DMS79 (cell line): ENCODE measurements around the gene FUBP3.
"Not testable (repeated sequence)": the region's sequence is repeated elsewhere in the genome, so short reads cannot be mapped to it uniquely, and the experiment has no call there.

Source experiments
- DNase-seq: peaks from one replicate; lab custom pipeline; 2025; lab: John Stamatoyannopoulos, UW

FUBP3 gene

DNA sequence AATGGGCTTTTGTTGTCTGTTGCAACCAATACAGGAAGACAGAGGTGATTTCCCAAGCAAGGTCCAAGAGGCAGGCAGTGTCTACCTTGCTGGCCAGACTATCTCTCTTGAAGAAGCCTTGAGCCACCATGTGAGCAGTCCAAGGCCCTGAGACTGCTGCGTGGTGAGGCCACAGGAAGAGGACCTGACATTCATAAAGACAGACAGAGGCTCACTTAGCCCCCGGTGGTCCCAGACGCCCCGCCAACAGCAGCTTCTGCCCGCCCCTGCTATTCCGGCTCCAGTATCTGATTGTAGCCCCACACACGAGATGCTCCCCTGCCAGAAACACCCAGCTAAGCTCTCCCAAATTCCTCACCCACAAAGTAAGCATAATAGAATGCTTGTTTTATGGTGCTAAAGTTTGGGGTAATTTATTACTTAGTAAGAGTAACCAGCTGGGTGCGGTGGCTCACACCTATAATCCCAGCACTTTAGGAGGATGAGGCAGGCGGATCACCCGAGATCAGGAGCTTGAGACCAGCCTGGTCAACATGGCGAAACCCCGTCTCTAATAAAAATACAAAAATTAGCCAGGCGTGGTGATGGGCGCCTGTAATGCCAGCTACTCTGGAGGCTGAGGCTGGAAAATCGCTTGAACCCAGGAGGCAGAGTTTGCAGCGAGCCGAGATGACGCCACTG, 22.8 kb upstream of the FUBP3 start:
- DNase-seq, result no peak

GRCh38 chr9:130557077-130557468, 22.3 kb upstream of the FUBP3 start:
- peak; percentile 18 for DNase-seq

DNA sequence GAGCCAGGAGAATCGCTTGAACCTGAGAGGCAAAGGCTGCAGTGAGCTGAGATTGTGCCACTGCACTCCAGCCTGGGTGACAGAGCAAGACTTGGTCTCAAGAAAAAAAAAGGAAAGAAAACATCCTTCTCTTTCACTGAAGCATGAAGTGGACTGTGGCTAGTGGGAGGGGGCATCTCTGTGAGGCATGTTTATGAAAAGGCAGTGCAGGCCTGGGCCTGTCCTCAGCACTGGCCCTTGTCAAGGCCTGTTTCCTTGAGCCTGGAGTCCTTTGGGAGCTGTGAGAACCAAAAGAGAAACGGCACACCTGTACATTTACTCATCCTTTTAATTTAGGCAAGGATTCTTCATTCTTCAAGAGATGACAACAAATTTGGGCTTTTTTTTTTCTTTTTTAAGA, 18.3 kb upstream of the FUBP3 start:
- DNase-seq, result peak; percentile 97

DNA sequence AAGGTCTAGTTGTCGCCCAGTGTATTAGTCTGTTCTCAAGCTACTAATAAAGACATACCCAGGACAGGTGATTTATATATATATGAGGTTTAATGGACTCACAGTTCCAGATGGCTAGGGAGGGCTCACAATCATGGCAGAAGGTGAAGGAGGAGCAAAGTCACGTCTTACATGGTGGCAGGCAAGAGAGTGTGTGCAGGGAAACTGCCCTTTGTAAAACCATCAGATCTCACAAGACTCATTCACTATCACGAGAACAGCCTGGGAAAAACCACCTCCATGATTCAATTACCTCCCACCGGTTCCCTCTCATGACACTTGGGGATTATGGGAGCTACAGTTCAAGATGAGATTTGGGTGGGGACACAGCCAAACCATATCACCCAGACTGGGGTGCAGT, 16.9 kb upstream of the FUBP3 start:
- DNase-seq, result not testable (repeated sequence)

DNA sequence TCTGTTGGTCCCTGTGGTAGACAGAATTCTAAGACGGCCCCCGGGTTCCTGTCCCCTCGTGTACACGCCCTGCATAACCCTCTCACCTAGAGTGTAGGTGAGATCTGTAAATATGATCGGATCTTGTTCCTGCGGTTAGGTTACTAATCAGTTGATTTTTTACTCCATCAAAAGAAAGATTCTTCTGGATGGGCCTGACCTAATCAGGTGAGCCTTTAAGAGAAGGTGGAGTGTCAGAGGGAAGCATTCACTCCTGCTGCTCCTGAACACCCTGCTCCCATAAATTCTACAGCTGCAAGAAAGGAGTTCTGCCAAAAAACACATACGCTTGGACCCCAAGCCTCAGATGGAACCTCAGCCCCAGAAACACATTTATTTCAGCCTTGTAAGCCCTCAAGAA, 15.6 kb upstream of the FUBP3 start:
- DNase-seq, result no peak

- DNase-seq, result no peak
Measured at GRCh38 chr9:130565792-130566191, 13.6 kb upstream of the FUBP3 start.

DNA sequence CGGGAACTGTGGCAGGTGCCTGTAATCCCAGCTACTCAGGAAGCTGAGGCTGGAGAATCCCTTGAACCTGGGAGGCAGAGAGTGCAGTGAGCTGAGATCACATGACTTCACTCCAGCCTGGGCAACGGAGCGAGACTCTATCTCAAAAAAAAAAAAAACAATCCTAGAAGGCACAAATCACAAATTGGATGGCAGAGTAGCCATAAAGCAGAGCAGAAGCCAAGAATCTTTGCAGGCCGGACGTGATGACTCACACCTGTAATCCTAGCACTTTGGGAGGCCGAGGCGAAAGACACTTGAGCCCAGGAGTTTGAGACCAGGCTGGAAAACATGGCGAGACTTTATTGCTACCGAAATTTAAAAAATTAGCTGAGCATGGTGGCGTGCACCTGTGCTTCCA, 9.2 kb upstream of the FUBP3 start:
- no peak for DNase-seq

- no peak for DNase-seq
Measured at GRCh38 chr9:130575514-130575913, 3.9 kb upstream of the FUBP3 start.

- DNase-seq, result no peak
Measured at GRCh38 chr9:130576176-130576575, 3.2 kb upstream of the FUBP3 start.

- DNase-seq, result no peak
Measured at GRCh38 chr9:130579738-130580463, 524 bp downstream of the FUBP3 start.

DNA sequence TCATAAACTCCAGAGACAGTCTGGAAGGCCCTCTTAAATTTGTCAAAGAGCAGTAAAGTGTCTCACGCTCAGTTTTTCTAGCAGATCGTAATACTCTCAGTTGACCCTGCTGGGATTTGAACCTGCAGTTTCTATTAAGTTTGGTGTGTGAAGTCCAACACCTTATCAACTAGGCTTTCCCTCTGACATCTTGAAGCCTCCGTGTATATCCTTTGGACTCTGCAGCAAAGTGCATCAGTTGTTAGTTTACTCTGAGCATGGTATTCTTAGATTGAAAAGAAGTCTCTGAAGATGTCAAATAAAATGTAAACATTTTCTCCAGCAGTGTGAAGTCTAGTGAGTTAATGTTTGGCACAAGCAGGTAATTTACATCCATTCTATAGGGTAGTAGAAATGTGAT, 2.4 kb downstream of the FUBP3 start:
- DNase-seq, result no peak

DNA sequence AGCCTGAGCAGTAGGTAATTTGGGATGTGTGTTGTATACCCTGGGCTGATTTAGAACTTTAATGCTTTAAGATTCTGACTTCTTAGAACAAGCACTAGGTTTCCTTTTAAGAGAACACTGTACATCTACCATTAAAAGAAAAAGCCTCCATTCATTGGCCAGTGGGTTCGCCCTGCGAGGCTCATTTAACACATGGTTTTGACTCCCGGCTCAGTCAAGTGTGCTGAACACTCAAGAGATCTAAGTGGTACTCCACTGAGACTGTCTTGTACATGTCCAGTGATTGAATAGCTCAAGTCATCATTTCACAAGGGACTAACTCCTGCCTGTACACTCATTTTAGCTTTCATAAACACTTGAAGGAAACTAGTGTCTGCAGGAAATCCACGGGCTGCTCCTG, 3.9 kb downstream of the FUBP3 start:
- DNase-seq, result peak; percentile 95

DNA sequence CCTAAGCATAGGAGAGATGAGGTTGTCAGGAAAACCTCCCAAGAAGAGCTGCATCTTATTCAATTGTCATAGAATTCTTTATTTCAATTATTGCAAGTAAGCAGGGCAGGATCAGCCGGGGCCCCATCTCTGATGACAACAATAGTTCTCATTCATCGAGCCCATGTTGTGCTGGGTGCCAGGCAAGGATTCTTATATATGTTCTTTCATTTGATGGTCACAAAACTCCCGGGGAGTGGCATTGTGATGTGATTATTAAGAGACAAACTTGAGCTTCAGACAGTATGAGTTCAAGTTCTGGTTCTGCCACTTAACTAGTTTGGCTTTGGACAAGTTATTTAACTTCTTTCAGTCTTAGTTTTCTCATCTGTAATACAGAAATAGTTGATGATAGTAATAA, 8.5 kb downstream of the FUBP3 start:
- DNase-seq, result no peak

DNA sequence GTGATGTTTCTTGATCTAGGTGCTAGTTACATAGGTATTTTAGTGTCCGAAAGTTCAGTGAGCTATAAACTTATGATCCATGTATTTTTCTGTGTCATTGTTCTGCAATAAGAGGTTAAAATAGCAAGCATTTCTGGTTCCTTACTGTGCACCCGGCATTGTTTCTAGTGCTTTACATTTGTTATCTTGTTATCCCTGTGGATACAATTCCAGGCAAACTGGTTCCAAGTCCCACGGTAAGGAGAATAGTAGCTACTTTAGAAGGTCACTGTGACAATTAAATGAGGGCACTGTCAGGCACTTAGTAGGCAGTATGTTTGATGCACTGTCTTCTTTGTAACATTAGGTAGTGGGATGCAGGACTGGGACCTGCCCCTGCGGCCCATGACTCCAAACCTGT, 9.0 kb downstream of the FUBP3 start:
- DNase-seq, result no peak

DNA sequence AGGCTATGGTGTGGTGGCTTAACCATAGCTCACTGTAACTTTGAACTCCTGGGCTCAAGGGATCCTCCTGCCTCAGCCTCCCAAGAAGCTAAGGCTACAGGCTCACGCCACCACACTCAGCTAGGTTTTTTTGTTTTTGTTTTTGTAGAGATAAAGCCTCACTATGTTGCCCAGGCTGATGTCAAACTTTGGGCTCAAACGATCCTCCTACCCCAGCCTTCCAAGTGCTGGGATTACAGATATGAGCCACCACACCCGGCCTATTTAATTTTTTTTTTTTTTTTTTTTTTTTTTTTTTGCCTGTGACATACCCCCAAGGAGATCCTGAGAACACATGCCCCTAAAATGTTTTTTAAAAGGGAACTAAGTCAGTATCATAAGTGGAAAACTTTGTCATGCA, 10.4 kb downstream of the FUBP3 start:
- no peak for DNase-seq

DNA sequence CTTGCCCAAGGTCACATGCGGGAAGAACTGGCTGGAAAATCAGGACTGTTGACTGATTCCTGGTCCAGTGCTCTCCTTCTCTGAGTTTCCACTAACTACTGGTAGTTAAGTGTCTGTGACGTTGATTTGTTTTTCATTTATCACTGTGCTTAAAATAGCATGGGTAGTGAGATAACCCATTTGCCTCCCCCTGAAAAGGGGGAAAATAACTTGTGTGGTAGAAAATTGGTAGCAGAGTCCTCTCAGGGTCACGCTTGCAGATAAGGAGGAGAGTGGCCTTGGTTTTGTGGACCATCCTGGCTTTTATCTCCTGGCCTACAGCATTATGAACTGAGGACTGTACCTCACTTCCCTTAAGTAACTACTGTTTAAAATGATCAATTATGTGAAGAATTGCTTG, 10.9 kb downstream of the FUBP3 start:
- no peak for DNase-seq

- DNase-seq, result no peak
Measured at GRCh38 chr9:130593020-130593419, 13.6 kb downstream of the FUBP3 start.

DNA sequence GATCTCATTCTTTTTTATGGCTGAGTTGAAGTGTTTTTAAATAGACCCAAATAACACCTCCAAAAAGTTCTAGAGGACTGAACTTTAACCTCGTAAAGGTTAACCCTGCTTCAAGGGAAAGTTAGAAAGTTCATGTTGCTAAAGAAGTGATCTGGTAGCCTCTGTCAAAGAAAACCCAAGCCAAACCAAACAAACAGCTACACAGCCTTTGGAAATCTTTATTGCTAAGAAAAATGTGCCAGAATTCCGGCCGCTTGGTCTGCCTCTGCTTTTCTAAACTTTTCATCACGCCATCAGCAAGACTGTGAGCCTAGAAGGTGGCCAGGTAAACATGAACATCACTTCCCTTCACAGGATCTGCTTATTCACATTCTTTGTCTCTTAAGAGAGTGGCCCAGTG, 17.9 kb downstream of the FUBP3 start:
- no peak for DNase-seq

DNA sequence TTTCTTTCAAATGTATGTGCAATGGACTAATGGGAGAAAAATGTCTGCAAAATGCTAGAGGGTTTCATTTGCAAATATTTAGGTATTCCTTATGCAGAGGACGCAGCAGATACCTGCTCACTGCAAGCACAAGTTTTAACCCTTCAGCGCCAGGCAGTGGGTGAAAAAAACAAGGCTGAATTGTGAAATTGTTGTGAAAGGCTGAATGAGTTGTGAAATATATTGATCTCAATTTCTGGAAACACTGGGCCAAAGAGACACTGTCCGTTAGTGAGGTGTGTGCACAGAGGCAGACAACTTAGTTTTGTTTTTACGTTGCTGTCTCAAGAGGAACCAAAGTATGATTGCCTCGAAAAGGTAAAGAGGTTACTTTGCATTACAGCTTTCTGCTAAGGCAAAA, 18.8 kb downstream of the FUBP3 start:
- no peak for DNase-seq

DNA sequence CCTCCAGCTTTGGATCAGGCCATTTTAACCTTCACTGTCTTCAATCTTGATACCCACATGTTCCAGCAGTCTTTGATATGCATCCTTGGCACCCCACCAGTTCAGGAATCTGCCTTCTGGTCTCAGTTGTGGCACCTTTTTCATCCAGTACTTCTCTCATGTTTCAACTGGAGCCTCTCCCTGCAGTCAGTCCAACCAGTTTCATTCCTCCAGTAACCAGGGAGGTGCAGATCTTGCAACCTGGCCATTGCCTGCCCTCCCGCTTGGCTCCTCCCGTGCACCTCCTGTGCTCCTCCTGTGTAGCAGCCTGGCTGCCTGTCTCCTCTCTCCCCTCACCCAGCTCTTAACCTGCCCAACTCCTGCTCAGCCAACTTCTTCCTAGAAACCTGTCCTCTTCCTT, 20.2 kb downstream of the FUBP3 start:
- DNase-seq, result no peak

DNA sequence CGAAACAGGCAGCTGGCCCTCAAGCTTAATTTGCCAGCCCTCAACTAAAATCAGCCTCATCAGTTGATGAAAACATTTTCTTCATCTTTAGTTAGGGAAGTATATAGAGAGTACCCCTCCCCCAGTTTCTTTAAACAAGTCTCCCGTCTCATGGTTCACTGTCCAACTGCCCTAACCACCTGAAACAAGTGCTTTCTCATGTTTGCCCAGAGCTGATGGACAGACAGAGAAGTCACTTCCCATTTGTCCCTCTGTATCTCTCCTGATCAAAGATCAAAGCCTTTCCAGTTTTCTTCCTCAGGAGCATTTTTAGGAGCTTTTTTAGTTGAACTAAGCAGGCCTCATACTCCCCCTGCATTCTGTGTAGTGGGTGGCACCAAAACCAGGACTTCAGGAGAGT, 21.7 kb downstream of the FUBP3 start:
- no peak for DNase-seq

GRCh38 chr9:130604295-130604694, 24.9 kb downstream of the FUBP3 start:
- DNase-seq, result no peak

- no peak for DNase-seq
Measured at GRCh38 chr9:130606887-130607600, 27.7 kb downstream of the FUBP3 start.
